Epidermal melanocyte (primary cell): ENCODE data around the gene AHDC1.
"Not testable (repeated sequence)": the region's sequence is repeated elsewhere in the genome, so short reads cannot be mapped to it uniquely, and the experiment has no call there.

Source experiments
- DNase-seq: peaks from one replicate; pipeline ENCODE4 v3.0.0; 2011; ENCODE audit warnings: low spot score; ENCODE audit not compliant: insufficient read length

Gene AHDC1

DNA sequence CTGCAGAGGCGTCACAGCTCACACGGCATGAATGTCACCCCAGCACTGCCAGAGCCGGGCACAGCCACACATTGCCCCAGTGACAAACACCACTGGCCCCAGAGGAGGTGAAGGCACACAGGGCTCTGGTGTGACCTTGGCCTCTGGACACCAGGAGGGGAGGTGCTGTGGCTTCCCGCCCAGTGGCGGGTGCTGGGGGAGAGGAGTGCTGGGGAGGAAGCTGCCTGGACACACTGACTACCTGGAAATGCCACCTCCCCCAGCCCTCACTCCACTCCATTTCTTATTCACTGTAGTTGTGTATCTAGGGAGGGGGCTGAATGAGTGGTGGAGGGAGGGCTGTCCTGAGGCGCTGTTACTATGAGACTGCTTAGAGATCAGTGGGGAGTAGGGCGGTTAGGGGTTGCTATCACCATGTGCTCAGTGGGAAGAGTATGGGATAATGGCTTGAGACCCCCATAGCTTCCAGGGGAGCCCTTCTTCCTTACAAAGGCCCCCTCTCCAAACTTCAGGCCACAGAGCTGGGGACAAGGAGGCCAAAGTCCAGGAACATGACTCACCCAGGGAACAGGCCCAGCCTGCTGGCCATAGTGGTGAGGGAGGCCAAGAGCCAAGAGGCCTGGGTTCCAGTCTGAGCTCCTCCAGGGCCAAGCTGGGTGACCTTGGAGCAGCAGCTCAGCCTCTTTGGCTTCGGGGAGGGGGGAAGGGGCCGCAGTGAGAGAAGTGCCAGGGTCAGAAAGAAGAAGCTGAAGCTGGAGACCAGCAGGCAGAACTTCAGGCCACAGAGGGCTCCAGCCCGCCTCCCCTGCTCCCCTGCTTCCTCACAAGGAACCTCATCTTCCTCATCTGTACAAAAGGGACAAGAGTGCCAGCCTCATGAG, 40.1 kb downstream of the AHDC1 start:
- no peak for DNase-seq

DNA sequence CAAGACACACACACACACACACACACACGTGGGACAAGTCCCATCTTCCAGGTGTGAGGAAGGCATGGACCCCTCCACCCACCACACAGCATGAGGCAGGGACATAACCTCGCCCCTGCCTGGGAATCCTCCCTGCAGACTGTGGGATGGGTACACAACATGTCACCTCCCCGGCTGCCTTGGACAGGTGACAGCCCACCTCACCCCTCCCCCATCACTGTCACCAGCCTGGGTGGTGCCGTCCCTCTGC, 40.7 kb downstream of the AHDC1 start:
- no peak for DNase-seq

DNA sequence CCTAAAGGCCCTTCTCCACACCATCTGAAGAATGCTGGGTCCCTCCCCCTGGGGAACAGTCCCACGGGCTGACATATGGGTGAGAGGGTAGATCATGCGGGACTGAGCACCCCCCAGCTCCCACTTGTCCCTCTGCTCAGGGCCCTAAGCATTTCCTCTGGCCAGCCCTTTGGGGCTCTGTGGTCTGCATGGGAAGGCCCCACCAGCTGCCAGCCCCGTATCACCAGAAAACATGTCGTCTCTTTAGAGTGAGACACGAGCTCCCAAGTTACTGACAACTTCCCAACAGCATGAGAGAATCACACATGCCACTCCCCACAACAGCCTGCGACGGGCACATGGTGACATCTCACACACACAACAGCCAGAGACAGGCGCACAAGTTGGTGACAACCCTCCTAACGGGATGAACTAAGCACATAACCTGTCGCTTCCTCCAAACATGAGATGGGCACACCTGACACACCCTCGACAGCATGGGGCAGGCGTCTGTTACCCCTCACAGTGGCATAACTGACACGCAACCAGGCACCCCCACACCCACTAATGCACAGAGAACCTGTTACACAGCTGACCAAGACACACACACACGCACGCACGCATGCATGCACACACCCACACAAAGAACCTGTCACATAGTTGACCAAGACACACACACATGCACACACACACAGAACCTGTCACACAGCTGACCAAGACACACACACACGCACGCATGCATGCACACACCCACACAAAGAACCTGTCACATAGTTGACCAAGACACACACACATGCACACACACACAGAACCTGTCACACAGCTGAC, 41.2 kb downstream of the AHDC1 start:
- DNase-seq, result no peak

DNA sequence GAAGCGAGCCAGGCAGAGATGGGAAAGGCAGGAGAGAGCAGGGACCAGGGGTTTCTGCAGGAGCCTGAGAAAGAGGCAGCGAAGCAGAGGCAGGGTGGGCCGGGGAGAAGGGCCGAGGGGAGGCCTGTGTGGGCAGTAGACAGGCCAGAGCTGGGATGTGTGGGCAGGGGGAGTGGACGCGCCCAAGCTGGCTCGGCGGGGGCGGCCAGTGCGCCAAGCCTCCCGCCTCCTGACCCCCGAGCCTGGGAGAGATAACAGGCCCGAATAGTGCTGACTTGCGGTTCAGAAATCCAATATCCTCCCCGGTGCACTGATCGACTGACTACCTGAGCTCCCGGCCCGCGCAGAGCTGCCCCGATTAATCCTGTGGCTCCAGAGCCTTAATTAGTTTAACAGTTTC, 41.9 kb downstream of the AHDC1 start:
- DNase-seq, result no peak

DNA sequence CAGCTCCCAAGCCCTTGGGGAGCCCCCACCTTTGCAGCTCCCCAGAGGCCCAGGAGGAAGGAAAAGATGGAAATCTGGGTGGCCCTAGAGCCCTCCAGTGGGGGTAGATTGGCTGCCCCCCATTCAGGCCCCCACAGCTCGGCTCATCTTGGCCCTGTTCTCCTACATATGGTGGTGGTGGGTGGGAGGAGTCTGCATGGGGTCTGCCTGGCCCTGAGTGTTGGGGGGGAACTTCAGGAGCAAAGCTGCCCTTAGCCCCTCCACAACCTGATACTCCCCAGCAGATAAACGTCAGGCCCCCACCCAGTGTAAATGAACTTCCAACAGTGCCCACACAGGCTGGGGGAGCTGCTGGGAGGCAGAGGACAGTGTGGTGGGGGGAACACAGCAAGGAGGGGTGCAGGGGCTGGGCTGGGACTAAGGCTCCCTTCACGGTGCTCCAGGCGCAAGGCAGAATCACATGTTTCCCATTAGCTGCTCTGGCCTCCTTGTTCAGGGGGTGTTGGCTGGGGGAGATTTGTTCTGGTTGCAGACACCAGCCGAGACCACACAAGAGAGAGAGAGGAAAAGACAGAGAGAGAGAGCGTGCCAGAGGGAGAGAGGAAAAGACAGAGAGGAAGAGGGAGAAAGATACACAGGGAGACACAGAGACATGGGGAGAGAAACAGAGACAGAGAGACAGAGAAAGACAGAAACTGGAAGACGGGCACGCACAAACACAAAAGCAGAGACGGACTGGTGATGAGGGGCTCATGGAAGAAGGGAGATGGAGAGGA, 42.6 kb downstream of the AHDC1 start:
- DNase-seq, result peak; percentile 93

DNA sequence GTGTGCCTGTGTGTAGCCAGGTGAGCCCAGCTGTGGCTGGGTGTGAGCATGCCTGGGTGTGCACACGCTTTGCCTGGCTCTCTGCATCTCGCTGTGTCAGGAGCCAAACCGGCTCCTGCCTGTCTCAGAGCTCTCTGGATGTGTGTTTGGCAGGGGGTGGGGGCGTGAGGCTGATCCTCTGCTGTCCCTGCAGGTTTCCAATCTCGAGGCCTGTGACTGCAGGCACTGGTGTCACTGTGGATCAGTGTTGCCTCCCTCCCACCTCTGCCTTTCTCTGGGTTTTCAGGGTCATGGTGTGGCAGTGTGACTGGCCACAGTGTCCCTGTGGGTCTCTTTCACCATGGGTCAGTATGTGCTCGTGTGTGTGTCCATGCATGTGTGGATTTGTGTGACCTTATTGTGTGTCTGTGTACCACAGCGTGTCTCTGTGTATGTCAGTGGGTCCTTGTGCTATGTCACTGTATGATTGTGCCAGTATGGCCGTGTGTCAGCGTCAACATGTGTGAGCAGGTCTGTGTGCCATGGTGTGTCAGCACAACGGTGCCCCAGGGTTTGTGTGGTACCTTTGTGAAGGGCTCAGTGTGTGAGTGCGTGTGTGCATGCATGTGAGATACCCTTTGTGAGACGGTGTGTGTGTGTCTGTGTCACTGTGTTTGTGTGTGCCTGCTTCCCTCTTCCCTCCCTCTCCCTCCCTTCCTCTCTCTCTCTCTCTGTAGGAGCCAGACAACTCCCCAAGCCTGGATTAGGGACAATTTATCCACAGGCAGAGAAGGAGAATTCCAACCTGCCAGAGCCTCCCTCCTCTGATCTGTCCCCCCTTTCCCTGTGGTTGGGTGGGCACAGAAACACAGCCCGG, 43.4 kb downstream of the AHDC1 start:
- no peak for DNase-seq

DNA sequence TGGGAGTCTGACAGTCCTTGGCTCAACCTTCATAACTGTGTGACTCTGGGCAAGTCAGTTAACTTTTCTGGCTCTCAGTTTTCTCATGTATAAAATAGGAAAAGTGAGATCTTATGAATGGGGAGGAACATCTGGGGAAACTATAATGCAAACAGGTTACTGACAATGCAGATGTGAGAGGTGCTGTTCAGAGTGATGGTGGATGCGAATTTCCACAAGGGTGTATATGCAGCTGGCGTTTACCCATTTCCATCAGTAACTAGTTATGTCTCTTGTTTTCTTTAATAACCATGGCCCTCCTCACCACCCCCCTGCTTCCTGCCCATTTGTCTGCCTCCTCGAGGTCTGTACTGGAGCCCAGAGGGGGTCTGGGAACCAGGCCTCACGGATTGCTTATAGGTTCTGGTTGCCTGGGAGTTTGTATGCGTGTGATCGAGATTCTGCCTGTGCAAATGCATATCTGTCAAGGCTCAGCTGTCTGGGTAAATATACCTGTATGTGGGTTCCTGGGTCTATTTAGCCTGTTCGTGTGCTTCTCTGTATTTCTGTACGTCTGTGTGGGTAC, 44.4 kb downstream of the AHDC1 start:
- no peak for DNase-seq

DNA sequence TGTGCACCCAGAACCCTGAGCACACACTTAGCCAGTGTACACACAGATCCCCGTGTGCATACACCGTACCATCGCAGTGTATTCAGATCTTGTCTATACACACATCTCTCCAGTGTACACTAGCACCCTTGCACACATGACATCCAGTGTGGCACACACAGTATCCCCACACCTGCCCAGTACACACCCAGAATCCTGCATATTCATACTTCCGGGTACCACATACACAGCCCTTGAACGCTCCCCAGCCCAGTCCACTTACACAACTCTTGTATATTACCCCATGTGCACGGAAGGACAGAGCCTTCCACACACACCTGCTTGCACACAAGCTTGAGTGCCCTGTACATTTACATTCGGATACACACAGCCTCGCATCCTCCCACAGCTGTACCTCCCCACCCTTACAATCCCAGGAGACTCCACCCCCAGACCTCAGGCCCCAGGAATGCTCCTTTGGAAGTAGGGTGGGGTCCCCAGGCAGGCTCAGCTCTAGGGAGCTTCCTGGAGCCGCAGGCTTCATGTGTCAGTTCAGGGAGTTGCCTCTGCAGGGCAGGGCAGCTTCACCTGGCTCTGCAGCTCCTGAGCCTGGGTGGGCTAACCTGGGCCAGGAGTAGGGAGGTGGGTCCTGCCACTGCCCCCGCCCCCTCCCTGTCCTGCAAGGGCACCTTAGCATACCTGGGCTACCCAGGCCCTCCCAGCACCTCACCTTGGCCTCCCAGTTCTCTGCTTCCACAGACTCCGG, 46.2 kb downstream of the AHDC1 start:
- no peak for DNase-seq

DNA sequence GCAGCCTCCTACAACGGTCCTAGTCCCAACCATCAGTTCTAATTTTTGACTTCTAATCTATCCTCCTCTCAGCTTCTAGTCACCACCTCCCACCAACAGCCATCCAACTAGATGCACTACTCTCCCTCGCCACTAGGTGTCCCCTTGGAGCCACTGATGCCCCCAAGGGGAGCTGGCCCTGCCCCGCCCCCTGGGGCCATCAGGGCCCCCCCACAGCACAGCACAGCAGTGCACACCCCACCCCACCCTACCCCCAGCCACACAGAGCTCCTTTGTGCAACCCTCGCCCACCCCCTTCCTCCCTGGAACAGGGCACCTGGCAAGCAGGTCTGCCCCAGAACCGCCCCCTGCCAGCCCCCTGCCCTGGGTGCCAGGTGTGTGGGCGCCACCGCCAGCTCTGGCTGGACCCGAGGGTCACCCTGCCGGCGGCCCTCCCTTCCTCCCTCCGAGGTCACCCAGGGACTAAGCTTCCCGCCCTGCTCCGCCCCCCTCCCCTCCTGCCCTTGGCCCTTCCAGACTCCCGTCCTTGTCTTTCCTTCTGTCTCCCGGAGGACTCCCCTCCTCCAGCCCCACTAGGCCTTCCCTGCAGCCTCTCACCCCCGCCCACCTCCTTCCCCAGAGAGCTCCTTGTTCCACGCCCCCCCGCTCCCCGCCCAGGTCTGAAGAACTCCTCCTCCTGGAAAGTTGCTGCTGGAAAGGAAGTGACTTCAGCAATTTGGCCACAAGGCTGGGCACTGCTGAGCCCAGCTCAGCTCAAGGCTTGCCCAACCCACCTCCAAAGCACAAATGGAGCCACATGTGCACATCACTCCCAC, 47.0 kb downstream of the AHDC1 start:
- peak; percentile 98 for DNase-seq

DNA sequence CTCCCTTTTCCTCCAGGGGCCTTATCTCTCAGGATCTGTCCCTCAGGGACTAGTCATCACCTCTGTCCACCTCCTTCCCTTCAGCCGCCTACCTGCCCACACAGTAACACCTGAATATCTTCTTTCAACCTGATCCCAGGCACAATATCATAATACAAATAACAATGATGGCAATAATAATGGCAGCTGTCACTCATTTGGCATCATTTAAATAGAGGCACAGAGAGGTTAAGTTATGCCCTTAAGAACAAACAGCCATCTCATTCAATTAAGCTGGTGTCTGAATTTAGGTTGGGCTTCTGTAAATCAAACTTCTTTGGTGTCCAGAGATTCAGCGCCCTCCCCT, 47.5 kb downstream of the AHDC1 start:
- DNase-seq, result no peak

DNA sequence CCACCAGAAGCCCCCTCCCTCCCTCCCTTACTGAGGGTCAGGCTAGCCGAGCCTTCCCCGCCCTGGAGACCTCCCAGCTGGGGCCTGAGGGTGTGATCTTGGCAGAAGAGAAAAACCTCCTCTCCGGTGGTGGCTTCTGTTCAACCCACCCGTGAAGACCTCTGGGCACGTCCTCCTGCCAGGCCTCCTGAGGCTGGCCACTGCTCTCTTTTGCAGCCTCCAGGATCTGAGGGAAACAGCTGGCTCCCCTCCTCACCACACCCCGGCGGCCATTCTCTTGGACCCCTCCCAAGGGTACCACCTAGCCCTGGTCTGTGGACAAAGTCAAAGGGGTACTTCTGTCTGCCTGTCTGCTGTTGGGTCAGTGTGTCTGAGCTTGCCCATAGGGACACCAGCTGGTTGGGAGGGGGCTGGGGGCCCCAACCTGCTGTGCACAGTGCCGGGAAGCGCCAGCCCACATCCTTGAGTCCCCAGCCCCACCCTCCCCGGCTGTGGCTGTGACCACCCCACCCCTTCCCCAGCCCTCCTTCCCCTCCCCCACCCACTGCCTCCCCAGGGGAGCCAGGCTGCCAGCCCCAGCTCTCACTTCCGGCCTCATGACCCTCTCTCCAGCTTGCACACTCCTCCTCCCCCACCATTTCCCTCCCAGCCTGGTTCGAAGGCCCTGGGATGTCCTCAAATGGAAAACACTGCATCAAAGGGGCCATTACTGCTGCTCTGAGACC, 48.1 kb downstream of the AHDC1 start:
- peak; percentile 76 for DNase-seq

DNA sequence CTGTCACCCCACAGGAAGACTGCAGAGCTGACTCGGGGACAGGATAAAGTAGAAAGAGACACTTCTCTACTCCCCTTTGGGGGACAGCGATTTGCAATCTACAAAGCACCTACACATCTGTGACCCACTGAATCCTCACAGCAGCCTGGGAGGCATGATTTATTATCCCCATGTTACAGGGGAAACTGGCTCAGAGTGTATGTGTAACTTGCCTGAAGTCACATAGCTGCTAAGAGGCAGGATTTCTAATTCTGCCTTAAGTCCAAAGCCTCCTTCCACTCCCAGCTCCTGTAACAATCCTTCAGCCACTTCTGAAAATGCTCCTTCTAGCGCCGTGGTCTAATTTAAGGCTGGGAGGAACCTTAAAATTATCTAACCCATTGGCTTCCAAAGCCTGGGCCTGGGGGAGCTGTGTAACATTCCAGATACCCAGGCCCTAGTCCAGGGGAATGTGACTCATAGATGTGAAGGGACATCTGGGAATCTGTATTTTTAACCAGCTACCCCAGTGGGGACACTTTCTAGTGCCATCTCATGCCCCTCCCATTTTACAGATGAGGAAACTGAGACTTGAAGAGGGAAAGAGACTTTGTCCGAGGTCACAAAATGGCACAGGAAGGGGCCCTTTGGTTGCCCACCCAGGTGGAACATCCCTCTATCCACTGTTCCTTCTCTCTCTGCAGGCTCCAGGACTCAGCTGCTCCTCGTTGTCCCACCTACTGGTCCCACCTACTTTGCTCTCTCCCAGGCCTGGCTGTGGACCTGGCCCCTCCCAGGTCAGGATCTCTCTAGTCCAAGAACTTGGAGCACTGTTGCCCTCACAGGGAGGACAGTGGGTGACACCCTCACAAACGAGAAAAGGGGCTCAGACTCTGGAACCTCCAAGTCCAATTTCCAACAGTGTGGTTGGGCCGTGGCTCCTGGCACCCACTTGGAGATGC, 48.9 kb downstream of the AHDC1 start:
- DNase-seq, result no peak

DNA sequence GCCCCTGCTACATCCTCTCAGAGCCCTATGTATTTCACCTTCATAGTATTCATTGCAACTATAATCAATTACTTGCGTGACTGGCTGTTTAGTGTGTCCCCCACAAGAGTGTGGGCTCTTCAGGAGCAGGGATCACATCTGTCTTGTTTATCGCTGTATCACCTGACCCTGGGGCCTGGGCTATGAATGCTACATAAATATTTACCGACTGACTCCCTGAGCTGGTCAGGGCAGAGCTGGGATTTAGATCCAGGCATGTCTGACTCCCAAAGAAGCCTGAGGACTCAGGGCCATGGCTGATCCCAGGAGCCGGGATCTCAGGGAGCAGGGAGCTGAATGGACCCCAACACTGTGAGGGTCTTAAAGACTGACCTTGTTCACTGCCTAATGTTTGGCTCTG, 49.7 kb downstream of the AHDC1 start:
- no peak for DNase-seq

DNA sequence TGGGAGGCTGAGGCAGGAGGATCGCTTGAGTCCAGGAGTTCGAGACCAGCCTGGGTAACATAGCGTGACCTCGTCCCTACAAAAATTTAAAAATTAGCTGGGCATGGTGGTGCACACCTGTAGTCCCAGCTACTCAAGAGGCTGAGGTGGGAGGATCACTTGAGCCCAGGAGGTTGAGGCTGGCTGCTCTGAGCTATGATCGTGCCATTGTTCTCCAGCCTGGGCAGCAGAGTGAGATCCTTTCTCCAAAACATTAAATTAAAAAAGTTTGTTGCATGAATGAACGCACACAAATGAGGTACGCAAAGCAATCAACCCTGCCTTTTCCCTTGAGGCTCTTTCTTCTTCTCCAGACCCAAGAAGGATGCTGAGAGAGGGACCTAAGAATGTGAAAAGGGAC, 50.1 kb downstream of the AHDC1 start:
- not testable (repeated sequence) for DNase-seq

DNA sequence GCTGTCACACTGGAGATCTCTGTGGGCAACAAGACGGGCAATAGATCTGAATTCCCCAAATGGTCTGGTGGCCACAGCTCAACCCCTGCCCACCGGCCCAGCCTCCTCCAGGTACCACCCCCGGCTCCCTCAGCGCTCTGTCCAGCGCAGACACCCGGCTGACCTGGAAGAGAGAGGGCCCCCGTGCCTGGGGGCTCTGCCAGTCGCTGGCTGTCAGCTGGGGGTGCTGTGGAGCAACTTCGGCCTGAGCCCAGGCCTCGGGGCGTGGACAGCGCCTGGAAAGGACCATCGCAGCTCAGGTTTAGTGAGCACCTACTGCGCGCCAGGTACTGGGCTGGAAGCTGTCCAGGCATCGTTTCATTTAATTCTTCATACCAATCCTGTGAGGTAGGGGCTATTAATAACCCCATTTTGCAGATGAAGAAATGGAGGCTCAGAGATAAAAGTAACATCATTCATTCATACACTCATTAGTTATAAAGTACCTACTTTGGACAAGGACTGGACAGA, 51.0 kb downstream of the AHDC1 start:
- DNase-seq, result no peak

DNA sequence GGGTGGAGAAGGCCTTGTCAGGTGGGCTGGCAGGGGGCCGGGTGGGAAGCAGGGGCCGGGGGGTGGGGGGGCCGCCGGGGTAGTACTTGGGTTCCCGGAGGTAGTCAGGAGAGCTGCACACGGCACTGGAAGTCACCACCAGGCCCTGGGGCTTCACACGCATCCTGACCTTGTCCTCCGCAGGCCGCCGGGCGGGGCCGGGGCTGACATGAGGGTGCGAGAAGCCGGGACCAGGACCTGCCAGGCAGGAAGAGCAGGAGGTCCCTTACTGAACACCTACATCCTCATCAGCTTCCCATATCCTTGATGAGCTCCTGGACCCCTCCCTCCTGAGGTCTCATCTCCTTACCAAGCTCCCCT, 52.0 kb downstream of the AHDC1 start:
- DNase-seq, result no peak

DNA sequence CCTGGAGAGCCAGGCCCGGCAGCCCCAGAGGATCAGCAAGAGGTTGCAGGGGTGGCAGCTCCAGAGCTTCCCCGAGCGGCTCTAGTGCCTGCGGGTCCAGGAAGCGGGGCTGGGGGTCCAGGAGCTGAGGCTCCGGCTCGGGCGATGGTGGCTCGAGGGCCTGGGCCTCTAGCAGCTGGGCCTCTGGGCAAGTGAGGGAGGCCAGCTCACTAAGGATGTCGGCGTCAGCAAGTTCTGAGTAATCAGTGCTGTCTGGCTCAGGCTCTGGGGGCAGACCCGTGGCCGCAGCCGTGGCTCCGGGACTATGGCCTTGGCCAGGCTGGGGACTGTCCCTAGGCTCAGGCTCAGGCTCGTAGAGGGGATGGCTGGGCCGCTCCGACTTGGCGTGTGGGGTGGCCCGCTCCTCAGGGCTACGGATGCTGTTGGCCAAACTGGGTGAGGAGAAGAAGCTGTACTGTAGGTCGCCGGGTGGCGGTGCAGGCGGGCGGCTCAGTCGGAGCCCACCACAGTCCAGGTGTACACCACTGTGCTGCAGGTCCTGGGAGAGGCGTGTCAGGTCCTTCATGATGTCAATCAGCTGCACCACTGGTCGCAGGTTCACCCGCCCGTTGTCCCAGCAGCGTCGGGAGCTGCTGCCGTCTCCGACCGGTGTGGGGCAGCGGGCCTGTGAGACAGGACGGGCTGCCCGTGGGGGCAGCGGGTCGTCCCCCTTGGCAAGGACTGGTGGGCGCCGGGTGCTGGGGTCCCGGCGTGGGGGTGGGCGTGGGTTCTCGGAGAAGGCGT, 52.6 kb downstream of the AHDC1 start:
- DNase-seq, result no peak
